Measurements from ENCODE around the gene MACROD2. TPM values are rescaled to one million over a fixed set of nuclear protein-coding genes. Genes with fewer than 3 reads are reported as not detected.

Gene MACROD2
- total RNA-seq, 1 experiment from 2014 or later, result 1.4 TPM

GRCh38 chr20:14312001-14312400, 316.7 kb downstream of the MACROD2 start:
- no TSS peak for BruUV-seq (replicated peaks)
- intact Hi-C loops (cut with micrococcal nuclease; ENCODE audit: unreplicated experiment), result no loop called here
- no peaks in the 10 kb centered on the region for H3K4me1 ChIP-seq (ENCODE audit: insufficient read depth, low read length, poor library complexity, severe bottlenecking)

DNA sequence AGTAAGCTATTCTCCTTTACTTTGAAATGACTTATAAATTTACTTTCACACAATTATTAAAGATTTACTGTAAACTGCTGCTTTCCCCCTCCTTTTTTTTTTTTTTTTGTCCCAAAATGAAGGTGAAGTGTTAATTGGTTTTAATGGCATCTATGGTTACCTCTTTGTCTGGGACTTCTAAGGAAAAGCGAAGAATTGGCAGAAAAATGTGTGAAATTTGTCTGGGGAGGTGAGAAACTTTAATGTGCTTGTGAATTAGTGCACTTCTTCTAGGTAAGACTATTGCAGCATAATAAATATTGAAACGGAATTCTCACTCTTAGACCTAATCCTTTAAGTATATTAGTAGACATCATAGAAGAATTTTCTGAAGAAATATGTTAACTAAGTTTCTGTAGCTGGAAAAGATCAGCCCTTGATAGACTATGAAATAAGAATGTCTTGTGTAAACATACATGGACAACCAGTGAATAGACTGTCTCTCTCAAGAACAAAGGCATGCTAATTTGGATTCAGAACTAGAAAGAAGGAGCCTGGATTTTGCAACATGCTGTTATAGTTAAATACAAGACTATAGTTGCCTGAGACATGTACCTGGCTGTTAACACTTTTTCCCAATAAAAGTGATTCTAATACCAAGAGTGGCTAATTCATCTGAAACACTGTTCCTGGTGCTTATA, 318.2 kb downstream of the MACROD2 start:
- no peaks in the 10 kb centered on the region for H3K4me1 ChIP-seq (ENCODE audit: insufficient read depth, low read length, poor library complexity, severe bottlenecking)
- POLR2A ChIA-PET (ENCODE audit: low non-redundant PET), result no interaction called here
- CTCF ChIA-PET, result no interaction called here
- H3K27me3 ChIP-seq (replicated peaks; ENCODE audit: insufficient read depth, low read depth, low read length, poor library complexity), result no peaks in the 10 kb centered on the region
- H3K9me3 ChIP-seq (ENCODE audit: low read depth, low read length, poor library complexity, severe bottlenecking), result no peaks in the 10 kb centered on the region
- H3K4me3 ChIP-seq (ENCODE audit: low read depth, low read length, poor library complexity, severe bottlenecking), result no peak overlapping the region
- DNase-seq (ENCODE audit: low spot score), result no peak
- H3K27ac ChIP-seq (ENCODE audit: low read depth, low read length, poor library complexity, severe bottlenecking), result no peak overlapping the region
- intact Hi-C loops (cut with micrococcal nuclease; ENCODE audit: unreplicated experiment), result no loop called here
- H3K36me3 ChIP-seq (ENCODE audit: insufficient read depth, low read length, poor library complexity, severe bottlenecking), result no peaks in the 10 kb centered on the region
- TF ChIP-seq EZH2 (IDR thresholded peaks at IDR 0.05; ENCODE audit: borderline replicate concordance, low read depth, low read length, poor library complexity, severe bottlenecking), result no peak
- TF ChIP-seq, protein P1, sequence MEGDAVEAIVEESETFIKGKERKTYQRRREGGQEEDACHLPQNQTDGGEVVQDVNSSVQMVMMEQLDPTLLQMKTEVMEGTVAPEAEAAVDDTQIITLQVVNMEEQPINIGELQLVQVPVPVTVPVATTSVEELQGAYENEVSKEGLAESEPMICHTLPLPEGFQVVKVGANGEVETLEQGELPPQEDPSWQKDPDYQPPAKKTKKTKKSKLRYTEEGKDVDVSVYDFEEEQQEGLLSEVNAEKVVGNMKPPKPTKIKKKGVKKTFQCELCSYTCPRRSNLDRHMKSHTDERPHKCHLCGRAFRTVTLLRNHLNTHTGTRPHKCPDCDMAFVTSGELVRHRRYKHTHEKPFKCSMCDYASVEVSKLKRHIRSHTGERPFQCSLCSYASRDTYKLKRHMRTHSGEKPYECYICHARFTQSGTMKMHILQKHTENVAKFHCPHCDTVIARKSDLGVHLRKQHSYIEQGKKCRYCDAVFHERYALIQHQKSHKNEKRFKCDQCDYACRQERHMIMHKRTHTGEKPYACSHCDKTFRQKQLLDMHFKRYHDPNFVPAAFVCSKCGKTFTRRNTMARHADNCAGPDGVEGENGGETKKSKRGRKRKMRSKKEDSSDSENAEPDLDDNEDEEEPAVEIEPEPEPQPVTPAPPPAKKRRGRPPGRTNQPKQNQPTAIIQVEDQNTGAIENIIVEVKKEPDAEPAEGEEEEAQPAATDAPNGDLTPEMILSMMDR (conservative IDR thresholded peaks at IDR 0.05; ENCODE audit: low read depth, low read length), result no peak
- no TSS peak for BruUV-seq (replicated peaks)

More at GRCh38 chr20:14312001-14312400, 316.7 kb downstream of the MACROD2 start:
- TF ChIP-seq EZH2 (IDR thresholded peaks at IDR 0.05; ENCODE audit: borderline replicate concordance, low read depth, low read length, poor library complexity, severe bottlenecking), result no peak
- TF ChIP-seq, protein P1 (conservative IDR thresholded peaks at IDR 0.05; ENCODE audit: low read depth, low read length), result no peak
- POLR2A ChIA-PET (ENCODE audit: low non-redundant PET), result no interaction called here
- Histone ChIP-seq H3K27me3 (replicated peaks; ENCODE audit: insufficient read depth, low read depth, low read length, poor library complexity) (no peaks in the 10 kb centered on the region), H3K36me3 (ENCODE audit: insufficient read depth, low read length, poor library complexity, severe bottlenecking) (no peaks in the 10 kb centered on the region), H3K4me3 (ENCODE audit: low read depth, low read length, poor library complexity, severe bottlenecking) (no peak overlapping the region), H3K27ac (ENCODE audit: low read depth, low read length, poor library complexity, severe bottlenecking) (no peak overlapping the region), H3K9me3 (ENCODE audit: low read depth, low read length, poor library complexity, severe bottlenecking) (no peaks in the 10 kb centered on the region)
- CTCF ChIA-PET, result no interaction called here
- no peak for DNase-seq (ENCODE audit: low spot score)

- H3K4me3 ChIP-seq (ENCODE audit: low read depth, low read length, poor library complexity, severe bottlenecking), result no peak overlapping the region
- H3K36me3 ChIP-seq (ENCODE audit: insufficient read depth, low read length, poor library complexity, severe bottlenecking), result no peaks in the 10 kb centered on the region
- POLR2A ChIA-PET (ENCODE audit: low non-redundant PET), result no interaction called here
- TF ChIP-seq EZH2 (IDR thresholded peaks at IDR 0.05; ENCODE audit: borderline replicate concordance, low read depth, low read length, poor library complexity, severe bottlenecking), result no peak
- TF ChIP-seq, protein P1 (conservative IDR thresholded peaks at IDR 0.05; ENCODE audit: low read depth, low read length), result no peak
- no peaks in the 10 kb centered on the region for H3K27me3 ChIP-seq (replicated peaks; ENCODE audit: insufficient read depth, low read depth, low read length, poor library complexity)
- CTCF ChIA-PET, result no interaction called here
- no TSS peak for BruUV-seq (replicated peaks)
- no peaks in the 10 kb centered on the region for H3K9me3 ChIP-seq (ENCODE audit: low read depth, low read length, poor library complexity, severe bottlenecking)
- intact Hi-C loops (cut with micrococcal nuclease; ENCODE audit: unreplicated experiment), result no loop called here
- no peaks in the 10 kb centered on the region for H3K4me1 ChIP-seq (ENCODE audit: insufficient read depth, low read length, poor library complexity, severe bottlenecking)
- H3K27ac ChIP-seq (ENCODE audit: low read depth, low read length, poor library complexity, severe bottlenecking), result no peak overlapping the region
- DNase-seq (ENCODE audit: low spot score), result no peak
Measured at GRCh38 chr20:14319704-14320103, 324.4 kb downstream of the MACROD2 start.
